Upper lobe of left lung (tissue), 6 donors: ENCODE measurements around the gene YAF2. TPM values are rescaled to one million over a fixed set of nuclear protein-coding genes. Genes with fewer than 3 reads are reported as not detected.

ENCODE experiments used
- ATAC-seq, 2 donors: fragments of 200-7000 bp; cut with Tn5 transposase; one replicate each; pipeline ENCODE4 v1.9.1; 2022; ENCODE audit warnings: mild to moderate bottlenecking in 2 of 2, moderate library complexity in 2 of 2; ENCODE audit not compliant: low FRiP score in 2 of 2
- DNase-seq, 2 donors: peaks; one replicate each; pipeline ENCODE4 v3.0.0-alpha.2; 2019 to 2020
- H3K27ac ChIP-seq, 4 donors: fragments of 200-600 bp; sonication (generic); one replicate each; pipeline ENCODE4 v1.5.1; 2016 to 2019
- H3K27me3 ChIP-seq, 4 donors: fragments of 200-600 bp; sonication (generic); one replicate each; pipeline ENCODE4 v1.5.1; 2017 to 2019
- H3K36me3 ChIP-seq, 4 donors: fragments of 200-600 bp; sonication (generic); one replicate each; pipeline ENCODE4 v1.5.1; 2016 to 2019
- H3K4me1 ChIP-seq, 4 donors: fragments of 200-600 bp; sonication (generic); one replicate each; pipeline ENCODE4 v1.5.1; 2018 to 2019
- H3K4me3 ChIP-seq, 4 donors: fragments of 200-600 bp; sonication (generic); one replicate each; pipeline ENCODE4 v1.5.1; 2017 to 2019; ENCODE audit warnings: mild to moderate bottlenecking in 2 of 4, moderate library complexity in 1 of 4
- H3K9me3 ChIP-seq, 4 donors: fragments of 200-600 bp; sonication (generic); one replicate each; pipeline ENCODE4 v1.5.1; 2018 to 2019
- CTCF ChIP-seq, 6 experiments: fragments of 450-650 bp in 4 of 6; fragments of 200-600 bp in 2 of 6; sonication (generic) in 2 of 6; IDR thresholded peaks; one replicate each; pipeline ENCODE4 v1.5.1; 2016 to 2019; ENCODE audit warnings: antibody characterized with exemption in 6 of 6
- EP300 ChIP-seq, 4 donors: sonication (generic); formaldehyde crosslinking; IDR thresholded peaks; one replicate each; pipeline ENCODE4 v1.5.1; 2017; ENCODE audit warnings: antibody characterized with exemption in 4 of 4, control low read depth in 2 of 4
- POLR2A ChIP-seq, 4 donors: fragments of 450-650 bp; IDR thresholded peaks; one replicate each; pipeline ENCODE4 v1.5.1; 2016 to 2017; ENCODE audit warnings: antibody characterized with exemption in 4 of 4, mild to moderate bottlenecking in 2 of 4
- POLR2AphosphoS5 ChIP-seq, 2 donors: sonication (generic); formaldehyde crosslinking; IDR thresholded peaks; one replicate each; pipeline ENCODE4 v1.5.1; 2017; ENCODE audit warnings: antibody characterized with exemption in 2 of 2
- WGBS, 2 donors: methylation state at CpG; one replicate each; pipeline ENCODE4 v1.1.5; 2017 to 2018; 5-methylcytosine and 5-hydroxymethylcytosine counted together
- total RNA-seq, 6 donors: library from RNA; depleted of rRNA in 4 of 6; stranded (reverse); fragments of >200 nt in 4 of 6; gene quantifications; one replicate each; pipeline versions ENCODE4 v1.1.0 to v1.2.1, GENCODE V29; 2016 to 2021
- donor health status: DM: no; HTN: no; CAD: no; lungs with moderate emphysema.
- donor health status: DM: no; HTN: yes; CAD: no; lungs with severe emphysema.

YAF2 gene
- total RNA-seq, 6 donors from 2014 or later, result 11.7 to 44.0 (median 29.8) TPM

- 67 to 68% methylated on average over 1 of the region's 1 CpG for WGBS, 2 donors
- DNase-seq (no peak), ATAC-seq (no peak)
- TF ChIP-seq CTCF (IDR thresholded peaks at IDR 0.05), result no peak
- no peak for TF ChIP-seq POLR2AphosphoS5 (IDR thresholded peaks at IDR 0.05)
- TF ChIP-seq POLR2A (IDR thresholded peaks at IDR 0.05), result no peak
- TF ChIP-seq EP300 (IDR thresholded peaks at IDR 0.05), result no peak
- Histone ChIP-seq H3K27ac (no peak overlapping the region), H3K4me3 (no peak overlapping the region), H3K27me3 (no peaks in the 10 kb centered on the region), H3K4me1 (no peaks in the 10 kb centered on the region), H3K9me3 (no peaks in the 10 kb centered on the region), H3K36me3 (no peaks in the 10 kb centered on the region)
These were observed 46.1 kb upstream of the YAF2 start for GRCh38 chr12:42284157-42284556.

GRCh38 chr12:42283739-42284138 lies 45.7 kb upstream of the YAF2 start:
- TF ChIP-seq CTCF (IDR thresholded peaks at IDR 0.05), result no peak
- no peak for TF ChIP-seq POLR2A (IDR thresholded peaks at IDR 0.05)
- no peak for TF ChIP-seq POLR2AphosphoS5 (IDR thresholded peaks at IDR 0.05)
- TF ChIP-seq EP300 (IDR thresholded peaks at IDR 0.05), result no peak
- Histone ChIP-seq H3K4me3 (no peak overlapping the region), H3K4me1 (no peaks in the 10 kb centered on the region), H3K27me3 (no peaks in the 10 kb centered on the region), H3K9me3 (no peaks in the 10 kb centered on the region), H3K27ac (no peak overlapping the region), H3K36me3 (no peaks in the 10 kb centered on the region)
- ATAC-seq (no peak), DNase-seq (no peak)

- Histone ChIP-seq H3K27ac (no peak overlapping the region), H3K9me3 (no peaks in the 10 kb centered on the region), H3K27me3 (no peaks in the 10 kb centered on the region), H3K36me3 (no peaks in the 10 kb centered on the region), H3K4me3 (no peak overlapping the region), H3K4me1 (no peaks in the 10 kb centered on the region)
- no peak for ATAC-seq
- WGBS, 2 donors, result 80 to 91% methylated on average over 2 of the region's 2 CpGs
- TF ChIP-seq POLR2A (IDR thresholded peaks at IDR 0.05), result no peak
- no peak for TF ChIP-seq POLR2AphosphoS5 (IDR thresholded peaks at IDR 0.05)
- no peak for TF ChIP-seq EP300 (IDR thresholded peaks at IDR 0.05)
- TF ChIP-seq CTCF (IDR thresholded peaks at IDR 0.05), result no peak
- no peak for DNase-seq
These were observed 44.2 kb upstream of the YAF2 start for GRCh38 chr12:42282294-42282693.

GRCh38 chr12:42281844-42282243 lies 43.8 kb upstream of the YAF2 start:
- Histone ChIP-seq H3K4me3 (no peak overlapping the region), H3K36me3 (no peaks in the 10 kb centered on the region), H3K9me3 (no peaks in the 10 kb centered on the region), H3K27ac (no peak overlapping the region), H3K4me1 (no peaks in the 10 kb centered on the region), H3K27me3 (no peaks in the 10 kb centered on the region)
- ATAC-seq (no peak), DNase-seq (no peak)
- WGBS, 2 donors, result 79 to 84% methylated on average over 3 of the region's 3 CpGs
- TF ChIP-seq EP300 (IDR thresholded peaks at IDR 0.05), result no peak

- no peaks in the 10 kb centered on the region for H3K4me1 ChIP-seq
- WGBS, 2 donors, result 53 to 71% methylated on average over 3 of the region's 3 CpGs
- ATAC-seq (no peak), DNase-seq (no peak)
- H3K9me3 ChIP-seq, result no peaks in the 10 kb centered on the region
- no peaks in the 10 kb centered on the region for H3K27me3 ChIP-seq
- no peaks in the 10 kb centered on the region for H3K36me3 ChIP-seq
- TF ChIP-seq CTCF (IDR thresholded peaks at IDR 0.05) (no peak), EP300 (IDR thresholded peaks at IDR 0.05) (no peak), POLR2AphosphoS5 (IDR thresholded peaks at IDR 0.05) (no peak), POLR2A (IDR thresholded peaks at IDR 0.05) (no peak)
- H3K27ac ChIP-seq, result no peak overlapping the region
- no peak overlapping the region for H3K4me3 ChIP-seq
These were observed 43.2 kb upstream of the YAF2 start for GRCh38 chr12:42281278-42281677.
